Tongue (tissue), 2 donors: Measurements from ENCODE around the gene HSPB1. TPM values are rescaled to one million over a fixed set of nuclear protein-coding genes. Genes with fewer than 3 reads are reported as not detected.
A peak's percentile ranks its signal among the peaks of the same experiment; 100 is the strongest.
"Not testable (repeated sequence)": the region's sequence is repeated elsewhere in the genome, so short reads cannot be mapped to it uniquely, and the experiment has no call there.

Source experiments
- DNase-seq: peaks from one replicate; pipeline ENCODE4 v3.0.0-alpha.2; 2015
- total RNA-seq: library from RNA; depleted of rRNA; stranded (reverse); fragments of >200 nt; gene quantifications from one replicate; pipeline ENCODE4 v1.2.3, GENCODE V29; 2014

Gene HSPB1
- total RNA-seq, 1 donor from 2014 or later, result 326 TPM

DNA sequence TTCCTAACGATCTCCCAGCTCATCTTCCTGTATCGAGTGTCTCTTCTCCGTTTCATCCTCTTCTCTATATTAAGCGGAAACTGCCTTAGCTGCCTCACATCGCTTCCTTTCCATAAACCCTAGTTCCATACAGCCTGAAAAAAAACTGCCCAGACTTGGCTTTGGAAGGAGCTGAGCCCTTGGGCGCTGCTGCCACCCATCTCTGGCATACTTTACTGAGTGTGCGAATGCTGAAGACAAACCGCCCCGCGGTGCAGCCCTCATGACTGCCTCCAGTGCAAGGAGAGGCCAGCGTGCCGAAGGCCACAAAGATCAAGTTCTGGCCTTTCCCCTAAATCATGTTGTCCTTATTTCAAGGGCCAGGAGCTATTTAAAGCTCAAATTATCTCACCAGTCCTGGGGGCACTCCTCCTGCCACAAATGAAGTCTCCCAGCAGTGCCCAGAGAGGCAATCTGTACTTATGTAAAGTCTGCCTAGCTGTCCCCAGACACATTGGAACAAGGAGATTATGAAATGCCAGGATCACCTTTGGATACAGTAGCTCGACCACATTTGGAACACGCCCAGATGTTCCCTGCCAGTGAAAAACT lies 31.1 kb downstream of the HSPB1 start:
- peak; percentile 51 for DNase-seq

DNA sequence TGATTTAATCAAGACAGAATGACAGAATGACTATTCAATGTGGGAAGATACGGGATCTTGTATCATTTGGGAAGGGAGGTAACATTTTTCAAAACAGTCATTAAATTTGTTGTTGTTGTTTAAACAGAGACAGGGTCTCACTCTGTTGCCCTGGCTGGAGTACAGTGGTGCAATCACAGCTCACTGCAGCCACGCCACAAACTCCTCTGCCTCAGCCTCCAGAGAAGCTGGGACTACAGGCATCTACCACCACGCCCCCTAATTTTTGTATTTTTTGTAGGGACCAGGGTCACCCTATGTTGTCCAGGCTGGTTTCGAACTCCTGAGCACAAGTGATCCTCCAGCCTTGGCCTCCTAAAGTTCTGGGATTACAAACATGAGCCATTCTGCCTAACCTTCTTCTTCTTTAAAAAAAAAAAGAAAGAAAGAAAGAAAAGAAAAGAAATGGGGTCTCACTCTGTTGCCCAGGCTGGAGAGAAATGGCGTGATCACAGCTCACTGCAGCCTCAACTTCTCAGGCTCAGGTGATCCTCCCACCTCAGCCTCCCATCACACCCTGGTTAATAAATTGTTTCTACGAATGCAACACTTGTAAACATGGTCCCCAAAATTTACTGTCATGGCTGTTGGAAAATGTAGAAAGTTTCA lies 32.0 kb downstream of the HSPB1 start:
- DNase-seq, result no peak

DNA sequence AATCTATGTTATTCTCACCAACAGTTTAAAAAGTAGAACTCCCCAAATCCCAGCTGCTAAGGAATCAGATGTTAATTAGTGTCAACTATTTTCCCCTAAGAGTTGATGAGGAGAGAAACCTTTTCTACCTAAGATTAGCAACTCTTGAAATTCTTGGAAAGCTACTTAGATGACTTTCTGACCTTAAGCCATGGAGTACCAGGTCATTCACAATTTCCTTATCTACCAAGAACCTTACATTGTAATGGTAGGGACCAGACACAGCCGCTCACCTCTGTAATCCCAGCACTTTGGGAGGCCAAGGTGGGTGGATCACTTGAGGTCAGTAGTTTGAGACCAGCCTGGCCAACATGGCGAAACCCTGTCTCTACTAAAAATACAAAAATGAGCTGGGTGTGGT lies 32.9 kb downstream of the HSPB1 start:
- not testable (repeated sequence) for DNase-seq

DNA sequence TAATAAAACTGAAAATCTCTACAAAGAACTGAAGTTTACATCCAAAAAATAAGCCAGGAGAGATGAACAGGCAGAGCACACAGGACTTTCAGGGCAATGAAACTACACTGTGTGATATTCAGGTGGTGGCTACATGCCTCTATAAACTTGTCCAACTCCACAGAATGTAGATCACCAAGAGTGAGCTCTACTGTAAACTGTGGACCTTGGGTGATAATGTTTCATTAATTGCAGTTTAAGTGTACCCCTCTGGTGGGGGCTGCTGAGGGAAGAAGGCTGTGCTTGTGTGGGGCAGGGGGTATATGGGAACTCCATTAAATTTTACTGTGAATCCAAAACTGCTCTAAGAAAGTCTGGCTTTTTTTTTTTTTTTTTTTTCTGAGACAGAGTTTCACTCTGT lies 33.6 kb downstream of the HSPB1 start:
- no peak for DNase-seq

DNA sequence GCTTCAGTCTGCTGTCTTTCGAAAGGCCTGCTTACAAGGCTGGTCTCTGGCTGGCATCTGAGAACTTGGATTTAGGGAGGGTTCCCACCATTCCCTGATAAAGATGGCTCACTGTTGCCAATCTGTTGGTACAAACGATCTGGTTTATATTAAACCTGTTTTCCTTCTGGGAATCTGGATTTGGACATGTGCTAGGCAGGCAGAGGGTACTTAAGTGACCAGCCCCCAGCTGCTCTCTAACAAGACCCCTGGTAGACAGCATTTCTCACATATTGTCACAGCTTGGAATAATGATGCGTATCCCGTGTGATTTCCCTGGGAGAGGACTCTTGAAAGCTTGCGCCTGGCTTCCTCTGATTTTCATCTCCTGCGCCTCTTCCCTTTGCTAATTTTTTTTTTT lies 34.7 kb downstream of the HSPB1 start:
- no peak for DNase-seq

DNA sequence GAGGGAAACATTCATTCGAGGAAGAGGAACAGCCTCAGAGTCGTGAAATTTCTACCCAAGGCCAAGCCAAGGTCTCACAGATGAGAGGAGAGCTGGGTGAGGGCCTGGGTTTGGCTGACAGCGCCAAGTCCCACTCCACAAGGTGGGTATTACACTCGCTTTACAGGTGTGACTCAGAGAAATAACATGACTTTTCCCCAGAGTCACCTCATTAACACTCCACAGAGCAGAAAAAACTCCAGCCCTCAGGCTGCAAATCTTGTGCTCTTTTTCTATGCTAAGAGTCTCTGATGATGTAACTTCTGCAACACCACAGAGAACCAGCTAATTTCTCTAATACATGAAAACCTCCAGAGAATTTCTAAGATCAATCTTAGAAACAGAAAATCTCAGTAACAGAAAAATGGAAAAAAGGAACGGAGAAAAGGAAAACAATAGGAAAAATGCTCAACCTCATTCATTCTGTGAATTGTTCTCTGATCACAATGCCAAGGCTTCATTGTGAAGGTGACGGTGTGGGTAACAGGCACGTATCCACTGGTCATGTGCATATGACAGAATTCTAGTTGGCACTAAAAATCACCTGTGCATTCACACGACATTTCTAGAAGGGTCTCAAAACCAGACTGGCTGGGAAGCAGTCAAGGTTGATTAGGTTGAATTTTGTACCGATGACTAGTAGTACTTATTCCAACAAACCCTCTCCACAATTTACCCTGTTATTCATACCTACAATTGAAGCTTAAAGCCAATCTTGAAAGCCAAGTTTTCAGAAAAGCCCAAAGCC lies 36.0 kb downstream of the HSPB1 start:
- no peak for DNase-seq

DNA sequence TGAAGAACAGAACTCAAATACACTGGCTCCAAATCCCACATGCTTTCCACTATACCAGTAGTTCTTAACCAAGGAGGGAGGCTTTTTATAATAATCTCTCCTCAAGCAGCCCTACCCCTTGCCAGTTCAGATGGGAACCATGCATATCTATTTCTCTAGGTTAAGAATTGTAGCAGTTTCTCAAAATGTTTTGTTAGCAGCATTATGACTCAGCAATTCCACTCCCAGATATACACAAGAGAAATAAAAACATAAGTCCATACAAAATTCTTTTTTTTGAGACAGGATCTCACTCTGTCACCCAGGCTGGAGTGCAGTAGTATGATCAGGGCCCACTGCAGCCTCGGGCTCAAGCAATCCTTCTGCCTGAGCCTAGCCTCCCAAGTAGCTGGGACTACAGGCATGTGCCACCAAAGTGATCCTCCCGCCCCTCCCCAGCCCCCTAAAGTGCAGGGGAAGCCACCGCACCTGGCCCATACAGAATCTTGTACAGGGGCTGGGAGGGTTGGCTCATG lies 38.2 kb downstream of the HSPB1 start:
- no peak for DNase-seq

DNA sequence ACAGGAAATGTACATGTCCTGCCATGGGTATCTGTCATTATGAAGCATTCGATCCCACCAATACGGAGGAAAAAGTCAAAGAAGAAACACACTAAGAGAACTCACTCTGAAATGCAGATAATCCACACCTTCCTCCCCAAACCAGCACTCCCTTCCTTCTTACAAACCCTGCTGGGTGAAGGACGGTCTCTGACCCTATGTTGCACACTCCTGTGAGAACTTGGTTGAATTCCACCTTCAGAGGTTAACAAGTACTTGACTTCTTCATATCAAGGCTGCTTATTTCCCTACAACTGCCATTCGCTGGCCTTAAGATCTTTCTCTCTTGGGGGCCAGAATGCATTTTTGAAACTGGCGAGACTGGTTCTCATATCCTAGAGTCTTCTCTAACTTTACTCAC lies 39.7 kb downstream of the HSPB1 start:
- DNase-seq, result no peak

DNA sequence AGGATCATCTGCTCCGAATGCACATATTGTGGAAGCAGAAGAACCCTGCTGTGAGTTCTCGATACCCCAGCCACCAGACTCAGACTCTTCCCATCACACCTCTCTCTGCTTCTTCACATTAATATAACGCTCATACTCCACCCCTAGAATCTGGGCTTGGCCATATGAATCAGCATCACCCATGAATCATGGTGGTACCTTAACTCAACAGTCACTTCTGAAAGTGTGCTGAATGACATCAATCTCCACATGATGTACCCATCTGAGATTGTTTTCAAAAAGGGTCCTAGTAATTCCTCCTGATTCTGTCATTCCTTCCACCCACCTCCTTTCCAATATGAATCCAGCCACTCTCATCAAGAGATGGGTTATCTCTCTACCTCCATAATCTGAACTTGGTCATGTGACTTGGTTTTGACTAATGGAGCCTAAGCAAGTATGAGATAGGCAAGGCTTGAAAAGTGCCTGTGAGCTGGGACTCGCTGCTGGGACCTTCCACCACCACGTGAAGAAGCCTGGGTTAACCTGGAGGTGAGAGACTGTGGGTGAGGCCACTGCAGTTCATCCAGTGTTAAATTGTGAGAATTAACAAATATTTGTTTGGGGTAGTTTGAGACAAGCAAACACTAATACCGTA lies 40.9 kb downstream of the HSPB1 start:
- no peak for DNase-seq

DNA sequence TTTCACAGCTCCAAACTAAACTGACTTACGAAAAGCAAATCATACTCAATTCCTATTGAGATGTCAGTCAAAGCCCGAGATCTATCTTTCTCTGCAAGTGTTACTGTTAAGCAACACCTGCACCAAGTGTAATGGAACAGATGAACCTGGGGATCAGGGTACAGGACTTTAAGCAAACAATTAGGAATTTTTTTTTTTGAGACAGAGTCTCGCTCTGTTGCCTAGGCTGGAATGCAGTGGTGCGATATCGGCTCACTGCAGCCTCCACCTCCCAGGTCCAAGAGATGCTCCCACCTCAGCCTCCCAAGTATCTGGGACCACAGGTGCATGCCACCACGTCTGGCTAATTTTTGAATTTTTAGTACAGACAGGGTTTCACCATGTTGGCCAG lies 41.5 kb downstream of the HSPB1 start:
- no peak for DNase-seq

DNA sequence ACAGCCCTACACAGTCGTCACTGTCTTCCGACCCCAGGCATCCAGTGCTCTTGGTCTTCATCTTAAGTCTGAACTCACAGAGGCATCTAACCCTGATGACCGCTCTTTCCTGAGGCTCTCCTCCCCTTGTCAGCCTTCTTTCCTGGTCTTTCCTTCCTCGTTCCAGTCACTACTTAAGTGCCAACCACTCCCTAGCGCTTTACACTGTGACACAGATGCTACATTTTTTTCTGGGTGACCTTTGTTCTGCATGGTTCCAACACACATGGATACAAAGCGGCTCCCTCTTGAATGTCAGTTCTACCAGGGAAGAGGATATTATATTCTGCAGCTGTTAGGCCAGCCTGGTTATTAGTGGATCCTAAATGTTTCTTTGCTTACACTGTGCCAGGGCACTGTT lies 43.6 kb downstream of the HSPB1 start:
- DNase-seq, result peak; percentile 62

DNA sequence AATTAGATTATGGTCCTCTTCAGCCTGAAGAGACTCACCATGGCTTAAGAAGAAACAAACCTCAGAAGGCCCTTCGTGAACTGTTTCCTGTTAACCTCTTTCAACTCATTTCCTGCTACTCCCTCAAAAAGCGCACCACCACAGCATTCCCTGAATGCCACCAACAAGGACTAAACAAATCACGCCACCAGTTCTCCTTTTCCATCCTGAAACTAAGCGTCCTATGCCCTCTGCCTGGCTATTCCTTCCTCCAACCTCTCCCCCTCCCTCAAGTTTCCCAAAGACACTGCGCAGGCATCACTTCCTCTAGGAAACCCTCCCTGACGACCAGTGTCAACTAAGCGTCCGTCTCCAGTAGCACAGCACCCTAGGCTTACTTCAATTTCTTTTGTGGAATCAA lies 44.3 kb downstream of the HSPB1 start:
- DNase-seq, result no peak

DNA sequence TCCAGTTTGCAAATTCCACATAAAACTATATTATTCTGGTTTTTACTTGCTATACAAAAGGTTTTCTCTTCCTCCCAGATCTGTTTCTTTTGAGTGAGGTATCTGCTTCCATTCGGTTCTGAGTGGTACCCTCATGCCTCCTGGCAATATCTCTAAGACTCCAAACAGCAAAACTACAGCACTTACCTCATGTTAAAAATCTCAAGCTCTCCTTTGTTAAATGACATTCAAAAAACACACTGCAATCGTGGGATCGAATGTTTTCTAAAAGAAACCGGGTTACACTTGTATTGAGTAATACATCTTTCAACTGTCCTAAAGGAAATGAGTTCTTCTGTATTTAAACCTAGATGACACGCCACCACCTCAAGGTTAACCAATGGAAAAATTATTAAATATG lies 45.2 kb downstream of the HSPB1 start:
- no peak for DNase-seq

DNA sequence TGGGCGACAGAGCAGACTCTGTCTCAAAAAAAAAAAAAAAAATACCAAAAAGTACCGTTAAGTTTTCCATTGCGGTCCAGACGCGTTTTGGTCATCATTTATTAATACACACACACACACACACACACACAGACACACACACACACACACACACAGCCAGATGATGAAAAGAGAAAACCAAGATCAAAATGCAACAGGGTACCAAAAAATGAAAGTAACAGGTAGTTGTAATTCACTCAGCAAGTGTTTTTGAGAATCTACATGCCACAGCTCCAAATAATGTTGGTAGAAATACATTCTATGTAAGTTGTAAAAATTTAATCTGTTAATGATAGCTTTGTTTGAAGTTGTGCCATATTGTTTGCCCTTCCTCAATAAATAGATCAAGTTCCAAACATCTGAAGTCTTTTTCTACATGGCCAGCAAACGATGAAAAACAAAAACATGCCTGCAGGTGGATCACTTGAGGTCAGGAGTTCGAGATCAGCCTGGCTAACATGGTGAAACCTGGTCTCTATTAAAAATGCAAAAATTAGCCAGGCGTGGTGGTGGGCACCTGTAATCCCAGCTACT lies 46.9 kb downstream of the HSPB1 start:
- no peak for DNase-seq

DNA sequence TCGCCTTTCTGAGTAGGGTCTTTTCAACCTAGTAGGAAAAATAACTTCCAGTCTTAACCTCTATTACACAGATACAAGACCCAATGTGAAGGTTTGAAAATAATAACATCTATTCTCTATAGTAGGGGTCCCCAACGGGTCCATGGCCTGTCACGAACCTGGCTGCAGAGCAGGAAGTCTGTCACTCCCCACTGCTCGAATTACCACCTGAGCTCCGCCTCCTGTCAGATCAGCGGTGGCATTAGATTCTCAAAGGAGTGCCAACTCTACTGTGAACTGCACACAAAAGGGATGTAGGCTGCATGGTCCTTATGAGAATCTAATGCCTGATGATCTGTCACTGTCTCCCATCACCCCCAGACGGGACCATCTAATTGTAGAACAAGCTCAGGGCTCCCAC lies 48.9 kb downstream of the HSPB1 start:
- DNase-seq, result no peak

DNA sequence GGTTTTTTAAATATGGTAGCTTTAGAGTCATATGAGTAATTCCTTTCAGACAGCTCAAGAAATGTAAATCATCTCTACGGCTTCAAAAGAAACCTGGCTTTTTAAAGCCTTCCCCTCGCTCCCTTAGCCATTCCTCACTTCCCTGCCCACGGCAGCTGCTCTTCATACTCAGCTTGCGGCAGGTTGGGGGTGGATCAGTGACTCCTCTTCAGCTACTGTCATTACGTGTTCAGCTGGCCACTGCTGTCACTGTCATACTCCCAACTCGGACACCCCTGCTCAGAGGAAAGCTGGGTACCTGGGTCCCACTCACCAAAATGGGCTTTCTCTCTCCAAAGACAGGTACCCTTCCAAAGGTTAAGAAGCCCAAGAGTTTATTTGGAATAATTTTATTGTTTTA lies 49.7 kb downstream of the HSPB1 start:
- DNase-seq, result peak; percentile 76

DNA sequence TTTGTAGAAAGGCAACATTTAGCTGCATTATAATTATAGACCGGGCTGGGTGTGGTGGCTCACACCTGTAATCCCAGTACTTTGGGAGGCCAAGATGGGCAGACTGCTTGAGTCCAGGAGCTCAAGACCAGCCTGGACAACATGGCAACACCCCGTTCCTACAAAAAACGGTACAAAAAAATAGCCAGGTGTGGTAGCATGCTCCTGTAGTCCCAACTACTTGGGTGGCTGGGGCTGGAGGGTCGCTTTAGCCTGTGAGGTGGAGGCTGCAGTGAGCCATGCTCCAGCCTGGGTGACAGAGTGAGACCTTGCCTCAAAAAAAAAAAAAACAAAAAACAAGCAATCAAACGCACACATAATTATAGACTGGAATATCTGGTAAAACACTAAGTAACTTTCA lies 51.3 kb downstream of the HSPB1 start:
- DNase-seq, result no peak

Other genes starting within 250 kb of the HSPB1 start
- gene SRRM3, start 100.8 kb upstream of the HSPB1 start, total RNA-seq, result 0.62 TPM
- gene YWHAG, start 56.3 kb downstream of the HSPB1 start, total RNA-seq, result 142 TPM
- 0.41 TPM for gene SSC4D, start 107.0 kb downstream of the HSPB1 start, total RNA-seq
- gene ZP3, start 122.3 kb downstream of the HSPB1 start, total RNA-seq, result 2.1 TPM
- 13.5 TPM for gene DTX2, start 159.0 kb downstream of the HSPB1 start, total RNA-seq
- gene UPK3B, start 207.9 kb downstream of the HSPB1 start, total RNA-seq, result 2.2 TPM
- gene SPDYE16, start 240.6 kb downstream of the HSPB1 start, total RNA-seq, result 0.72 TPM